Upper lobe of left lung (tissue), 6 donors: Measurements from ENCODE around the gene DMXL1. TPM values are rescaled to one million over a fixed set of nuclear protein-coding genes. Genes with fewer than 3 reads are reported as not detected.

Source experiments
- ATAC-seq, 2 donors: fragments of 200-7000 bp; cut with Tn5 transposase; one replicate each; pipeline ENCODE4 v1.9.1; 2022; ENCODE audit warnings: mild to moderate bottlenecking in 2 of 2, moderate library complexity in 2 of 2; ENCODE audit not compliant: low FRiP score in 2 of 2
- DNase-seq, 2 donors: peaks; one replicate each; pipeline ENCODE4 v3.0.0-alpha.2; 2019 to 2020
- H3K27ac ChIP-seq, 4 donors: fragments of 200-600 bp; sonication (generic); one replicate each; pipeline ENCODE4 v1.5.1; 2016 to 2019
- H3K27me3 ChIP-seq, 4 donors: fragments of 200-600 bp; sonication (generic); one replicate each; pipeline ENCODE4 v1.5.1; 2017 to 2019
- H3K36me3 ChIP-seq, 4 donors: fragments of 200-600 bp; sonication (generic); one replicate each; pipeline ENCODE4 v1.5.1; 2016 to 2019
- H3K4me1 ChIP-seq, 4 donors: fragments of 200-600 bp; sonication (generic); one replicate each; pipeline ENCODE4 v1.5.1; 2018 to 2019
- H3K4me3 ChIP-seq, 4 donors: fragments of 200-600 bp; sonication (generic); one replicate each; pipeline ENCODE4 v1.5.1; 2017 to 2019; ENCODE audit warnings: mild to moderate bottlenecking in 2 of 4, moderate library complexity in 1 of 4
- H3K9me3 ChIP-seq, 4 donors: fragments of 200-600 bp; sonication (generic); one replicate each; pipeline ENCODE4 v1.5.1; 2018 to 2019
- CTCF ChIP-seq, 6 experiments: fragments of 450-650 bp in 4 of 6; fragments of 200-600 bp in 2 of 6; sonication (generic) in 2 of 6; IDR thresholded peaks; one replicate each; pipeline ENCODE4 v1.5.1; 2016 to 2019; ENCODE audit warnings: antibody characterized with exemption in 6 of 6
- EP300 ChIP-seq, 4 donors: sonication (generic); formaldehyde crosslinking; IDR thresholded peaks; one replicate each; pipeline ENCODE4 v1.5.1; 2017; ENCODE audit warnings: antibody characterized with exemption in 4 of 4, control low read depth in 2 of 4
- POLR2A ChIP-seq, 4 donors: fragments of 450-650 bp; IDR thresholded peaks; one replicate each; pipeline ENCODE4 v1.5.1; 2016 to 2017; ENCODE audit warnings: antibody characterized with exemption in 4 of 4, mild to moderate bottlenecking in 2 of 4
- POLR2AphosphoS5 ChIP-seq, 2 donors: sonication (generic); formaldehyde crosslinking; IDR thresholded peaks; one replicate each; pipeline ENCODE4 v1.5.1; 2017; ENCODE audit warnings: antibody characterized with exemption in 2 of 2
- WGBS, 2 donors: methylation state at CpG; one replicate each; pipeline ENCODE4 v1.1.5; 2017 to 2018; 5-methylcytosine and 5-hydroxymethylcytosine counted together
- small RNA-seq, 4 donors: library from RNA; depleted of rRNA; stranded (forward); fragments of <200 nt; gene quantifications; one replicate each; pipeline ENCODE3, GENCODE V24; 2016
- total RNA-seq, 6 donors: library from RNA; depleted of rRNA in 4 of 6; stranded (reverse); fragments of >200 nt in 4 of 6; gene quantifications; one replicate each; pipeline versions ENCODE4 v1.1.0 to v1.2.1, GENCODE V29; 2016 to 2021
- donor health status: DM: no; HTN: no; CAD: no; lungs with moderate emphysema.
- donor health status: DM: no; HTN: yes; CAD: no; lungs with severe emphysema.

The DMXL1 gene
- total RNA-seq, 6 donors from 2014 or later: 37.7 to 102 (median 52.9) TPM

GRCh38 chr5:119291056-119291455 lies 220.2 kb downstream of the DMXL1 start:
- H3K4me3 ChIP-seq: no peak overlapping the region
- peaks cover 17 to 42% (median 24%) of the 10 kb centered on the region in 4 donors for H3K4me1 ChIP-seq
- no peak for ATAC-seq
- H3K27me3 ChIP-seq: no peaks in the 10 kb centered on the region
- no peaks in the 10 kb centered on the region for H3K36me3 ChIP-seq
- WGBS, 2 donors: 78 to 91% methylated on average over 5 of the region's 5 CpGs
- no peaks in the 10 kb centered on the region for H3K9me3 ChIP-seq
- no peak overlapping the region for H3K27ac ChIP-seq
- TF ChIP-seq POLR2A (IDR thresholded peaks at IDR 0.05) (no peak), CTCF (IDR thresholded peaks at IDR 0.05) (no peak)
- DNase-seq: no peak

GRCh38 chr5:119291877-119292276 lies 221.0 kb downstream of the DMXL1 start:
- WGBS, 2 donors: 78 to 95% methylated on average over 2 of the region's 3 CpGs
- Histone ChIP-seq H3K36me3 (no peaks in the 10 kb centered on the region), H3K27ac (no peak overlapping the region), H3K4me3 (no peak overlapping the region), H3K9me3 (no peaks in the 10 kb centered on the region), H3K27me3 (no peaks in the 10 kb centered on the region), H3K4me1 (peaks cover 17 to 36% (median 24%) of the 10 kb centered on the region in 4 donors)
- TF ChIP-seq EP300 (IDR thresholded peaks at IDR 0.05) (no peak), CTCF (IDR thresholded peaks at IDR 0.05) (no peak), POLR2A (IDR thresholded peaks at IDR 0.05) (no peak), POLR2AphosphoS5 (IDR thresholded peaks at IDR 0.05) (no peak)
- no peak for ATAC-seq
- no peak for DNase-seq

- H3K4me3 ChIP-seq: no peak overlapping the region
- DNase-seq (no peak), ATAC-seq (no peak)
- 69 to 83% methylated on average over 3 of the region's 3 CpGs for WGBS, 2 donors
- no peak overlapping the region for H3K27ac ChIP-seq
- H3K27me3 ChIP-seq: no peaks in the 10 kb centered on the region
- H3K36me3 ChIP-seq: no peaks in the 10 kb centered on the region
- H3K4me1 ChIP-seq: peaks cover 11 to 31% (median 18%) of the 10 kb centered on the region in 4 donors
- TF ChIP-seq CTCF (IDR thresholded peaks at IDR 0.05) (no peak), POLR2A (IDR thresholded peaks at IDR 0.05) (no peak), POLR2AphosphoS5 (IDR thresholded peaks at IDR 0.05) (no peak), EP300 (IDR thresholded peaks at IDR 0.05) (no peak)
- no peaks in the 10 kb centered on the region for H3K9me3 ChIP-seq
Observed at GRCh38 chr5:119292701-119293515, 222.0 kb downstream of the DMXL1 start.

- Histone ChIP-seq H3K4me3 (no peak overlapping the region), H3K9me3 (no peaks in the 10 kb centered on the region), H3K27me3 (no peaks in the 10 kb centered on the region), H3K27ac (no peak overlapping the region), H3K4me1 (peaks cover 7 to 25% (median 15%) of the 10 kb centered on the region in 4 donors), H3K36me3 (no peaks in the 10 kb centered on the region)
- no peak for ATAC-seq
- DNase-seq: no peak
- WGBS, 2 donors: 71 to 88% methylated on average over 2 of the region's 2 CpGs
- TF ChIP-seq EP300 (IDR thresholded peaks at IDR 0.05) (no peak), POLR2AphosphoS5 (IDR thresholded peaks at IDR 0.05) (no peak), CTCF (IDR thresholded peaks at IDR 0.05) (no peak), POLR2A (IDR thresholded peaks at IDR 0.05) (no peak)
Observed at GRCh38 chr5:119293516-119293829, 222.6 kb downstream of the DMXL1 start.

Small RNA genes within 50 kb of the gene (small RNA-seq; reads per million reads assigned to genes)
- gene LAMTOR3P2: 0 reads per million in 4 donors
- 0 to 0.44 (median 0) reads per million in 4 donors for gene MIR5706
- gene RNU6-701P: 0 reads per million in 4 donors

Other genes with a start within 250 kb of the DMXL1 start
- 10 to 100 TPM in 3 of 6 donors, 1 to 10 TPM in 3; 7.1 to 14.7 (median 9.5) TPM for gene DTWD2, start 82.5 kb upstream of the DMXL1 start, total RNA-seq